K562 (cell line): ENCODE measurements around the gene PMF1. TPM values are rescaled to one million over a fixed set of nuclear protein-coding genes. Genes with fewer than 3 reads are reported as not detected.
A peak's percentile ranks its signal among the peaks of the same experiment; 100 is the strongest.

Source experiments
- EWSR1 ChIP-seq: fragments of 450-650 bp; IDR thresholded peaks from 2 replicates; pipeline ENCODE4 v1.6.1; 2018; ENCODE audit warnings: borderline replicate concordance, mild to moderate bottlenecking, low read depth, moderate library complexity; ENCODE audit not compliant: partially characterized antibody
- GTF3C2 ChIP-seq: IDR thresholded peaks from 3 replicates; pipeline ENCODE4 v1.6.1; 2011; ENCODE audit warnings: borderline replicate concordance, mild to moderate bottlenecking, moderate library complexity; ENCODE audit not compliant: insufficient read length; ENCODE audit errors: extremely low read depth
- HEY1 ChIP-seq: fragments of 250-450 bp; sonication (Bioruptor Pico); IDR thresholded peaks from 2 replicates; pipeline ENCODE4 v1.5.0; 2020; ENCODE audit warnings: mild to moderate bottlenecking, moderate library complexity, borderline replicate concordance
- HOMEZ ChIP-seq: fragments of 250-450 bp; sonication (Bioruptor Pico); IDR thresholded peaks from 2 replicates; pipeline ENCODE4 v1.4.0; 2020; ENCODE audit warnings: mild to moderate bottlenecking, moderate library complexity
- MCM7 ChIP-seq, 2 experiments: fragments of 450-650 bp; IDR thresholded peaks; 2 replicates each; pipeline ENCODE4 v1.6.1; 2016 to 2018
- PREB ChIP-seq: sonication (generic); formaldehyde crosslinking; IDR thresholded peaks from 2 replicates; pipeline ENCODE4 v1.8.1; 2023; ENCODE audit warnings: mild to moderate bottlenecking, missing genetic modification reagents
- SAFB ChIP-seq: fragments of 200-400 bp; formaldehyde crosslinking; IDR thresholded peaks from 2 replicates; pipeline ENCODE4 v1.6.1; 2017; ENCODE audit warnings: low read depth, low read length, borderline replicate concordance
- TFAP4 ChIP-seq: sonication (generic); formaldehyde crosslinking; IDR thresholded peaks from 2 replicates; pipeline ENCODE4 v1.8.0; 2022; ENCODE audit warnings: missing genetic modification reagents, mild to moderate bottlenecking, moderate library complexity, borderline replicate concordance
- ZNF717 ChIP-seq: fragments of 250-450 bp; sonication (Bioruptor Pico); IDR thresholded peaks from 2 replicates; pipeline ENCODE4 v1.5.0; 2021
- ZNF79 ChIP-seq: fragments of 250-450 bp; sonication (Bioruptor Pico); IDR thresholded peaks from 2 replicates; pipeline ENCODE4 v1.4.0; 2020; ENCODE audit warnings: low read depth, mild to moderate bottlenecking, moderate library complexity
- ZNF830 ChIP-seq: fragments of 250-450 bp; sonication (Bioruptor Pico); IDR thresholded peaks from 2 replicates; pipeline ENCODE4 v1.5.0; 2021; ENCODE audit warnings: mild to moderate bottlenecking
- polyA plus RNA-seq, 8 experiments: library from polyadenylated mRNA; depleted of rRNA in 4 of 8; stranded (reverse) in 5 of 8; unstranded in 3 of 8; fragments of >200 nt; fragmentation: Nextera tagmentation in 2 of 8; fragmentation: Illumina TruSeq in 1 of 8; extraction: Ambion mirVana in 2 of 8; extraction: Trizol in 1 of 8; gene quantifications; 2 replicates each; pipeline versions ENCODE4 v1.2.1 to v1.2.3, GENCODE V29; 2011 to 2014; ENCODE audit warnings: inconsistent platforms in 1 of 8, missing spikeins in 1 of 8
- total RNA-seq, 7 experiments: library from RNA; depleted of rRNA in 6 of 7; stranded (reverse); fragments of >200 nt in 6 of 7; fragmentation: Illumina TruSeq in 2 of 7; extraction: Trizol in 2 of 7; gene quantifications; 2 replicates each; pipeline versions ENCODE4 v1.2.1 to v1.2.3, GENCODE V29; 2011 to 2021; ENCODE audit warnings: low replicate concordance in 1 of 7

The PMF1 gene
- total and polyA plus RNA-seq, 9 of the 15 experiments (the other 6 are each of a cell fraction or from before 2014, with no cell fraction given) = 9.4 to 92.9 (median 71.0) TPM

- TF ChIP-seq GTF3C2 = no peak
- no peak for TF ChIP-seq SAFB
- TF ChIP-seq EWSR1 = no peak
- no peak for TF ChIP-seq ZNF717 (CRISPR knock-in tag)
- TF ChIP-seq ZNF79 (CRISPR knock-in tag) = no peak
- TF ChIP-seq MCM7 (IDR thresholded peaks at IDR 0.05) = no peak
- TF ChIP-seq ZNF830 = no peak
- TF ChIP-seq HOMEZ (CRISPR knock-in tag) = no peak
- TF ChIP-seq HEY1 (CRISPR knock-in tag) = no peak
- no peak for TF ChIP-seq PREB (CRISPR knock-in tag)
- 0 out of 2 replicates have a peak, but pooled peaks have one; percentile 16 for TF ChIP-seq TFAP4 (CRISPR knock-in tag)
Observed at GRCh38 chr1:156232201-156232894, 19.5 kb downstream of the PMF1 start (continued).
